H9 (cell line): Measurements from ENCODE around the gene KLF13. TPM values are rescaled to one million over a fixed set of nuclear protein-coding genes. Genes with fewer than 3 reads are reported as not detected.

Source experiments
- DNase-seq: peaks from one replicate; pipeline ENCODE4 v3.0.0-alpha.2; 2017
- H2AFZ ChIP-seq: one replicate; pipeline ENCODE4 v1.6.1; 2013; ENCODE audit warnings: mild to moderate bottlenecking, low read length, control low read depth, moderate library complexity
- H2AK5ac ChIP-seq: 2 replicates; pipeline ENCODE4 v1.6.1; 2013; ENCODE audit warnings: low read length, control low read depth, mixed read lengths; ENCODE audit not compliant: insufficient read length
- H2BK120ac ChIP-seq: one replicate; pipeline ENCODE4 v1.6.1; 2013; ENCODE audit warnings: low read depth, mild to moderate bottlenecking, low read length, control low read depth, inconsistent platforms; ENCODE audit not compliant: poor library complexity, severe bottlenecking
- H2BK12ac ChIP-seq: 2 replicates; pipeline ENCODE4 v1.6.1; 2013; ENCODE audit warnings: low read length, control low read depth, mixed read lengths, low read depth; ENCODE audit not compliant: insufficient read length
- H2BK15ac ChIP-seq: 2 replicates; pipeline ENCODE4 v1.6.1; 2013; ENCODE audit warnings: low read depth, low read length, control low read depth
- H2BK20ac ChIP-seq: one replicate; pipeline ENCODE4 v1.6.1; 2013; ENCODE audit warnings: low read depth, mild to moderate bottlenecking, low read length, control low read depth, inconsistent platforms; ENCODE audit not compliant: poor library complexity, severe bottlenecking
- H2BK5ac ChIP-seq: 2 replicates; pipeline ENCODE4 v1.6.1; 2013; ENCODE audit warnings: low read length, control low read depth, mixed read lengths; ENCODE audit not compliant: insufficient read length
- H3K14ac ChIP-seq: 2 replicates; pipeline ENCODE4 v1.6.1; 2013; ENCODE audit warnings: low read length, control low read depth; ENCODE audit not compliant: insufficient read depth
- H3K18ac ChIP-seq: 2 replicates; pipeline ENCODE4 v1.6.1; 2013; ENCODE audit warnings: low read depth, mild to moderate bottlenecking, mixed read lengths, low read length, control low read depth; ENCODE audit not compliant: insufficient read length
- H3K23ac ChIP-seq: 2 replicates; pipeline ENCODE4 v1.6.1; 2013; ENCODE audit warnings: low read length, control low read depth, mixed read lengths, low read depth; ENCODE audit not compliant: insufficient read length
- H3K23me2 ChIP-seq: 2 replicates; pipeline ENCODE4 v1.6.1; 2013; ENCODE audit warnings: low read depth, mild to moderate bottlenecking, mixed read lengths, low read length, control low read depth; ENCODE audit not compliant: insufficient read length, poor library complexity, severe bottlenecking
- H3K27ac ChIP-seq: 2 replicates; pipeline ENCODE4 v1.5.1; 2013; ENCODE audit warnings: low read length, control low read depth, mixed read lengths, low read depth; ENCODE audit not compliant: insufficient read length
- H3K27me3 ChIP-seq: 2 replicates; pipeline ENCODE4 v1.6.1; 2013; ENCODE audit warnings: low read length, control low read depth, inconsistent platforms; ENCODE audit not compliant: insufficient read depth
- H3K4ac ChIP-seq: 2 replicates; pipeline ENCODE4 v1.6.1; 2013; ENCODE audit warnings: low read depth, mild to moderate bottlenecking, control low read depth, inconsistent platforms, low read length, moderate library complexity
- H3K4me1 ChIP-seq: 2 replicates; pipeline ENCODE4 v1.6.1; 2013; ENCODE audit warnings: low read length, control low read depth, inconsistent platforms; ENCODE audit not compliant: insufficient read depth
- H3K4me2 ChIP-seq: 2 replicates; pipeline ENCODE4 v1.6.1; 2013; ENCODE audit warnings: low read length, control low read depth, mixed read lengths; ENCODE audit not compliant: insufficient read length, insufficient read depth
- H3K56ac ChIP-seq: 2 replicates; pipeline ENCODE4 v1.6.1; 2013; ENCODE audit warnings: low read depth, mild to moderate bottlenecking, mixed read lengths, low read length, control low read depth; ENCODE audit not compliant: insufficient read length
- H3K79me1 ChIP-seq: 2 replicates; pipeline ENCODE4 v1.6.1; 2013; ENCODE audit warnings: low read depth, mild to moderate bottlenecking, moderate library complexity, low read length, control low read depth, inconsistent platforms; ENCODE audit not compliant: insufficient read depth, poor library complexity, severe bottlenecking
- H3K79me2 ChIP-seq: 2 replicates; pipeline ENCODE4 v1.6.1; 2013; ENCODE audit warnings: low read length, control low read depth, inconsistent platforms; ENCODE audit not compliant: insufficient read depth
- H3K9ac ChIP-seq: 2 replicates; pipeline ENCODE4 v1.6.1; 2013; ENCODE audit warnings: low read length, control low read depth, mixed read lengths; ENCODE audit not compliant: insufficient read length; ENCODE audit errors: extremely low read depth
- H3K9me3 ChIP-seq: one replicate; pipeline ENCODE4 v1.6.1; 2013; ENCODE audit warnings: low read depth, low read length, inconsistent platforms; ENCODE audit not compliant: control insufficient read depth
- H3T11ph ChIP-seq: one replicate; pipeline ENCODE4 v1.6.1; 2013; ENCODE audit warnings: mild to moderate bottlenecking, low read length, control low read depth, inconsistent platforms
- H4K20me1 ChIP-seq: one replicate; pipeline ENCODE4 v1.6.1; 2013; ENCODE audit not compliant: control insufficient read depth, insufficient read length, insufficient read depth
- H4K5ac ChIP-seq: 2 replicates; pipeline ENCODE4 v1.6.1; 2013; ENCODE audit warnings: low read depth, mild to moderate bottlenecking, mixed read lengths, low read length, control low read depth; ENCODE audit not compliant: insufficient read length
- H4K8ac ChIP-seq: replicated peaks from 2 replicates; pipeline ENCODE4 v1.6.1; 2013; ENCODE audit warnings: low read length, control low read depth, mixed read lengths, low read depth; ENCODE audit not compliant: insufficient read length
- H4K91ac ChIP-seq: 2 replicates; pipeline ENCODE4 v1.6.1; 2013; ENCODE audit warnings: low read depth, mild to moderate bottlenecking, moderate library complexity, mixed read lengths, low read length, control low read depth; ENCODE audit not compliant: insufficient read length
- H3K27ac Mint-ChIP-seq, 3 experiments: 2 replicates in 2 of 3; 3 replicates in 1 of 3; pipeline ENCODE4 v1.8.0; 2020 to 2021; ENCODE audit warnings: mixed read lengths in 3 of 3, mild to moderate bottlenecking in 1 of 3, moderate library complexity in 1 of 3
- H3K27me3 Mint-ChIP-seq: 2 replicates; pipeline ENCODE4 v1.8.0; 2021; ENCODE audit warnings: low read depth, mild to moderate bottlenecking, moderate library complexity, mixed read lengths
- H3K36me3 Mint-ChIP-seq, 3 experiments: 2 replicates in 2 of 3; 3 replicates in 1 of 3; pipeline ENCODE4 v1.8.0; 2020 to 2021; ENCODE audit warnings: low read depth in 3 of 3, mixed read lengths in 3 of 3; ENCODE audit not compliant: insufficient read depth in 1 of 3
- H3K4me1 Mint-ChIP-seq, 2 experiments: 2 replicates each; pipeline ENCODE4 v1.8.0; 2020; ENCODE audit warnings: mixed read lengths in 2 of 2
- H3K4me3 Mint-ChIP-seq, 2 experiments: 2 replicates in 1 of 2; 3 replicates in 1 of 2; pipeline ENCODE4 v1.8.0; 2020 to 2021; ENCODE audit warnings: mild to moderate bottlenecking in 2 of 2, mixed read lengths in 2 of 2, moderate library complexity in 1 of 2
- H3K9me3 Mint-ChIP-seq, 2 experiments: 2 replicates in 1 of 2; 3 replicates in 1 of 2; pipeline ENCODE4 v1.8.0; 2020; ENCODE audit warnings: mild to moderate bottlenecking in 2 of 2, mixed read lengths in 2 of 2, moderate library complexity in 1 of 2
- CTCF ChIP-seq: fragments of 200-600 bp; sonication (generic); conservative IDR thresholded peaks from 3 replicates; pipeline ENCODE4 v1.8.0; 2021; ENCODE audit warnings: antibody characterized with exemption, mild to moderate bottlenecking
- WGBS: extraction: QIAGEN DNeasy Blood & Tissue Kit; methylation state at CpG from one replicate; pipeline ENCODE4 v1.1.7; 2013; ENCODE audit warnings: missing lambda C conversion rate, low lambda C conversion rate, mixed read lengths; ENCODE audit not compliant: insufficient read length; ENCODE audit errors: extremely low coverage; 5-methylcytosine and 5-hydroxymethylcytosine counted together
- total RNA-seq: library from RNA; stranded (reverse); gene quantifications from 2 replicates; pipeline ENCODE4 v1.2.1, GENCODE V29; 2021

Gene KLF13
- total RNA-seq, 1 experiment from 2014 or later, result 33.4 TPM

GRCh38 chr15:31296646-31297574 is 29.7 kb upstream of the KLF13 start:
- no peak overlapping the region for H3K9ac ChIP-seq
- H3K4me1 ChIP-seq, result no peaks in the 10 kb centered on the region
- Mint-ChIP-seq H3K4me3 (no peak overlapping the region), H3K27ac (peak overlapping the region; percentile 18 to 83 (median 39); a peak in 3 of 7 replicates), H3K27me3 (peaks cover 6% of the 10 kb centered on the region; the same call in 1 of the 2 replicates), H3K4me1 (peaks cover 37 to 43% of the 10 kb centered on the region in 2 experiments), H3K36me3 (no peaks in the 10 kb centered on the region), H3K9me3 (no peaks in the 10 kb centered on the region)
- peak overlapping the region; percentile 17 for H3K14ac ChIP-seq
- no peaks in the 10 kb centered on the region for H3K27me3 ChIP-seq
- no peak overlapping the region for H2AFZ ChIP-seq
- H2BK5ac ChIP-seq, result no peak overlapping the region
- no peaks in the 10 kb centered on the region for H3K23me2 ChIP-seq
- no peak overlapping the region for H3K18ac ChIP-seq
- H3K79me2 ChIP-seq, result no peaks in the 10 kb centered on the region
- no peak overlapping the region for H3K23ac ChIP-seq
- no CpG with 5 or more reads among the region's 13 CpGs for WGBS
- H3K56ac ChIP-seq, result no peak overlapping the region
- no peak overlapping the region for H4K91ac ChIP-seq
- H3K9me3 ChIP-seq, result no peaks in the 10 kb centered on the region
- no peak overlapping the region for H2BK120ac ChIP-seq
- H2BK12ac ChIP-seq, result no peak overlapping the region
- no peak overlapping the region for H3K27ac ChIP-seq
- no peak overlapping the region for H4K5ac ChIP-seq
- no peaks in the 10 kb centered on the region for H3K79me1 ChIP-seq
- no peak overlapping the region for H4K8ac ChIP-seq
- no peak for TF ChIP-seq CTCF
- no peak overlapping the region for H2BK15ac ChIP-seq
- H2AK5ac ChIP-seq, result no peak overlapping the region
- H4K20me1 ChIP-seq, result no peaks in the 10 kb centered on the region
- DNase-seq, result peak; percentile 33
- H3K4me2 ChIP-seq, result no peak overlapping the region
- H3K4ac ChIP-seq, result no peak overlapping the region
- H3T11ph ChIP-seq, result no peak overlapping the region
- H2BK20ac ChIP-seq, result no peak overlapping the region
